NCI-H2171 (cell line): Measurements from ENCODE around the gene HMBS.
"Not testable (repeated sequence)": the region's sequence is repeated elsewhere in the genome, so short reads cannot be mapped to it uniquely, and the experiment has no call there.

Experiments
- DNase-seq: peaks from one replicate; lab custom pipeline; 2025; lab: John Stamatoyannopoulos, UW

The HMBS gene

DNA sequence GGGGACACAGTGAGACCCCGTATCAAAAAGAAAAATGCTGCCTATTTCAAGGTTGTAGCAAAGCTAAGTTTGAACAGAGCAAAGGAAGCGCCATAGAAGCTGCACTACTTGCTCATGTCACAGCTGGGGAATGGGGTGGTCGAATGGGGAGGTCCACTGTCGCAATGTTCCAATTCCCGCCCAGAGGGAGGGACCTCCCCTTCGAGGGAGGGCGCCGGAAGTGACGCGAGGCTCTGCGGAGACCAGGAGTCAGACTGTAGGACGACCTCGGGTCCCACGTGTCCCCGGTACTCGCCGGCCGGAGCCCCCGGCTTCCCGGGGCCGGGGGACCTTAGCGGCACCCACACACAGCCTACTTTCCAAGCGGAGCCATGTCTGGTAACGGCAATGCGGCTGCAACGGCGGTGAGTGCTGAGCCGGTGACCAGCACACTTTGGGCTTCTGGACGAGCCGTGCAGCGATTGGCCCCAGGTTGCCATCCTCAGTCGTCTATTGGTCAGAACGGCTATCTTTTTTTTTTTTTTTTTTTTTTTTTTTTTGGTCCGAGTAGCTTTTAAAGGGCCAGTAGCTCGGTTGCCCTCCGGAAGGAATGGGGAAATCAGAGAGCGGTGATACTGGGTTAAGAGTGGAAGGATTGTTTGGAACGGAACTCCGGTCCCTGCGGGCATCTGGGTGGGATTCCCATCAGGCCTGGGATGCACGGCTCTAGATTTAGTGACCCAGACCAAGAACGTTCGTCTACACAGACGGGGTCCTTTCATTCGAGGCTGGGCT is at the start of gene HMBS:
Gene HMBS (plus strand): TSS at position 219 of the 774 bp plus-strand sequence. CDS start 153 bp downstream, at position 372.
- DNase-seq: peak; percentile 63

DNA sequence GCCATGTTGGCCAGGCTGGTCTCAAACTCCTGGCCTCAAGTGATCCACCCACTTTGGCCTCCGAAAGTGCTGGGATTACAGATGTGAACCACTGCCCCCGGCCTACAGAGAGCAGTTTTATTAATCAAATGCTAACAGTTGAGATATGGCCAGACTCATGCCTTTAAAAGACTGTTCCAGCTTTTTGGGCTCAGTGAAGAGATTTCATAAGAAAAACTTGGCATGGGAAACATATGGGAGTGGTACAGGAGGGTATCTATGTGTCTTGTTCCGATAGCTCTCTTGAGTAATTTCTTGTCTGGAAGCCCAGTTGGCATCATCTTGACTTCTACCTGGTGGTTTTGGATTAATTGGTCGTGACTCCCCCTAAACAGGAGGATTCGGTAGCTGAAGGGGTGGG is 45.8 kb upstream of the HMBS start:
- DNase-seq: no peak

DNA sequence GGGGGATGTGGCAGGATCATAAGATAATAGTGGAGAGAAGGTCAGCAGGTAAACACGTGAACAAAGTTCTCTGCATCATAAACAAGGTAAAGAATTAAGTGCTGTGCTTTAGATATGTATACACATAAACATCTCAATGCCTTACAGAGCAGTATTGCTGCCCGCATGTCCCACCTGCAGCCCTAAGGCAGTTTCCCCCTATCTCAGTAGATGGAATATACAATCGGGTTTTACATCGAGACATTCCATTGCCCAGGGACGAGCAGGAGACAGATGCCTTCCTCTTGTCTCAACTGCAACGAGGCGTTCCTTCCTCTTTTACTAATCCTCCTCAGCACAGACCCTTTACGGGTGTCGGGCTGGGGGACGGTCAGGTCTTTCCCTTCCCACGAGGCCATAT is 45.2 kb upstream of the HMBS start:
- DNase-seq: not testable (repeated sequence)

DNA sequence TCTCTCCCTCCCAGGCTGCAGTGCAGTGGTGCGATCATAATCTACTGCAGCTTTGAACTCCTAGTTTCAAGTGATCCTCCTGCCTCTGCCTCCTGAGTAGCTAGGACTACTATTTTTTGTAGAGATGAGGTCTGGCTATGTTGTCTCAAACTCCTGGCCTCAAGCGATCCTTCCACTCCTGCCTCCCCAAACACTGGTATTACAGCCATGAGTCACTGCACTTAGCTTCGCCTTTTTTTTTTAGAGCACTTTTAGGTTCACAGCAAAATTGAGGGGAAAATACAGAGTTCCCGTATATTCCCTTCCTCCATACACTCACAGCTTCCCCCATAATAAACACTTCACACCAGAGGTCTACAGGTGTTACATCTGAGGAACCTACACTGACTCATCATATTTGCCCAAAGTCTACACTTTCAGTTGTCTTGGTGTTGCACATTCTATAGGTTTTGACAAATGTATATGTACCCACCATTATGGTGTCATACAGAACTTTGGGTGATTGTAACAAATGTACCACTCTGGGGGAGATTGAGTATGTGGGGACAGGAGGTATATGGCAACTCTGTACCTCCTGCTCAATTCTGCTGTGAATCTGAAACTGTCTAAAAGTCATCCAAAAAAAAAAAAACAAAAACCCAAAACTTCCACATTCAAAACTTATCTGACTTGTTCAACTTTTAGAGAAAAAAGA is 42.7 kb upstream of the HMBS start:
- no peak for DNase-seq

DNA sequence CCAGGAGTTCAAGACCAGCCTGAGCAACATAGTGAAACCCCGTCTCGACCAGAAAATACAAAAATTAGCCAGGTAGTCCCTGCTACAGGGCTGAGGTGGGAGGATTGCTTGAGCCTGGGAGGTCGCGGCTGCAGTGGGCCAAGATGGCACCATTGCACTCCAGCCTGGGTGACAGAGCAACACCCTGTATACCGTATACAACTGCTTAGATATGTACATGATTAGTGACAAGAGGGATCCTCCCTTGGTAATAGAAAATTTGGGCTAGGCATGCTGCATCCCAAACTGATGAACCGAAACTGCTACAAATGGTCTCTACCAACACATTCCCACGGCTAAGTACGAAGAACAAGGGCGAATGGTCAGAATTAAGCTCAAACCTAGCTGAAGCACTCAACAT is 41.8 kb upstream of the HMBS start:
- no peak for DNase-seq

DNA sequence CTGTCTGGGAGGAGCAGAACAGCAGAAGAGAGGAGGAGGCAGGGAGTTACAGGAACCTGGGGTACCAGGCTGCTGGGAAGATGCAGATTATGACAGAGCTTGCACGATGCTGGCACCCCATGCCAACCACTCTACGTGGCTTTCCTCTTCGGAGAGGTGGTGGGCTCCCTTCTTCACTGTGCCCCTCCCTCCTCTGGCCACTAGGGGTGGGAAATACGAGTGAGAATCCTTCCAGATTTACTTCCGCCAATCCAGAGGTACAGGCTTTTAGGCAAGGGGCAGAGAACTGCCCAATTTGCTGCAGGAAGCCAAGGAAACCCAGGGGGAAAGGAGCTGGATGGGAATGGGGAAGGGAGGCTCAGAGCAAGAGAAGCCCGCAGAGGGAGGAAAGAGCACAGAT is 40.0 kb upstream of the HMBS start:
- DNase-seq: no peak

DNA sequence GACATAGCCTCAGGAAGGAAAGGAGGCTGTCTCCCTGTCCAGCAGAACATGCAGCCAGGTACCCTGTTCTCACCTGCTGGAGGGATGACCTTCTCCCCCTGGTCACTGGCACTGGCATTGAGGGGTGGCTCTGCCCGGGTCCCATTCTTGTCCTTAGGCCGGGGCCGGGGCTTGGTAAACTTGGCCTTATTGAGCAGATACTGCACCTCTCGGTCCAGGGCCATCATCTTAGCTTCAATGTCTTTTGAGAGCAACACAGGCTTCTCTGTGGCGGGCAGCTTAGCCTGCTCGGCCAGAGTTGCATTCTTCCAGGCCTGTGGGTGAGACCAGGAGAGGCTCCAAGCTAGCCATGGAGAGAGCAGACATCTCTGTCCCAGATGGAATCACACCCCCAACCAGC is 38.2 kb upstream of the HMBS start:
- DNase-seq: no peak

DNA sequence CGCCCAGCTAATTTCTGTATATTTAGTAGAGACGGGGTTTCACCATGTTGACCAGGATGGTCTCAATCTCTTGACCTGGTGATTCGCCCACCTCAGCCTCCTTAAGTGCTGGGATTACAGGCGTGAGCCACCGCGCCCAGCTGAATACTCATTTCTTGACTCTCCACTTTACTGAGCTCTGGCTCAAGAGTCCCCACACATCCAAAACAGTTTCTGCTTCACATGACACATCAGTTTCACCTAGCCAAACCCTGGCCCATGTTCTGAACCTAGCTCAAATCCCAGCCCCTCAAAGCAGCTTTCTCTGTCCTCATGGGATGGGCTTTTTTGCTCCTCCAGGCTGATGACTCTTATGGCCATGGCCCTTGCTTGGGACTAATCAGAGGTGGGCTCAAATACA is 37.5 kb upstream of the HMBS start:
- no peak for DNase-seq

DNA sequence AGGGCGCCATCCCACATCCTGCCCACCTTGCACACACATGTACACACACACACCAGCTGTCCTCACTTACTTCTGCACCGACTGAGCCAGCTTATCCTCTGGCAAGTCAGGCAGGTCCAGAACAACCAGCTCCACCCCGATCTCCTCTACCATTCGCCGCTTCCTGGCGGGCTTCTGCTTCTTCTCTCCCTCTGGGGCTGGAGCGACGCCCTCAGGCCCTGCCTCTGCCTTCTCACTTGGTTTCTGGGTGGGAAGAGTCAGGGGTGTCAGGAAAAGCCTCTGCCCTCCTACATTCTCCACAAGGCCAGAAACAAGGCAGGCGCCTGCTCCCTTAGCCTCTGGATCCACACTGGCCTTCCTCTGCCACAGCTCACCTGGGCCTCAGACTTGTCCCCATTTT is 36.0 kb upstream of the HMBS start:
- no peak for DNase-seq

DNA sequence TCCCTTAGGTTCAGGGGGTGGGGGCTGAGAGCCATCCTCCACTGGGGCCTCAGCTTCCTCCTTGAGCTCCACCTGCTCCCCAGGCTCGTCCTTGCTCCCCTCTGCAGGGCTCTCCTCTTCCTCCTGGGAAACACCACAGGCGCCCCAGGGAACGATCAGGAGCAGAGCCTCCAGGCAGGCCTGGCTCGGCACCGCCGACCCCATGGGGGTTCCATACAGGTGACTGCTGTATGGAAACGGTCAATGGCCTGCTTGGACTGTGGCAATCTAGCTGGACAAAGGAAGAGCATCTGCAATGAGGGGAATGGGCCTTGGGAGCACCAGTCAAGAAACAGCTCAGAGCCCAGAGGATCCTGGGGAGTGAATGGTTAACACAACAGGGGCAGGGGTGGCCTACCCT is 35.6 kb upstream of the HMBS start:
- no peak for DNase-seq

DNA sequence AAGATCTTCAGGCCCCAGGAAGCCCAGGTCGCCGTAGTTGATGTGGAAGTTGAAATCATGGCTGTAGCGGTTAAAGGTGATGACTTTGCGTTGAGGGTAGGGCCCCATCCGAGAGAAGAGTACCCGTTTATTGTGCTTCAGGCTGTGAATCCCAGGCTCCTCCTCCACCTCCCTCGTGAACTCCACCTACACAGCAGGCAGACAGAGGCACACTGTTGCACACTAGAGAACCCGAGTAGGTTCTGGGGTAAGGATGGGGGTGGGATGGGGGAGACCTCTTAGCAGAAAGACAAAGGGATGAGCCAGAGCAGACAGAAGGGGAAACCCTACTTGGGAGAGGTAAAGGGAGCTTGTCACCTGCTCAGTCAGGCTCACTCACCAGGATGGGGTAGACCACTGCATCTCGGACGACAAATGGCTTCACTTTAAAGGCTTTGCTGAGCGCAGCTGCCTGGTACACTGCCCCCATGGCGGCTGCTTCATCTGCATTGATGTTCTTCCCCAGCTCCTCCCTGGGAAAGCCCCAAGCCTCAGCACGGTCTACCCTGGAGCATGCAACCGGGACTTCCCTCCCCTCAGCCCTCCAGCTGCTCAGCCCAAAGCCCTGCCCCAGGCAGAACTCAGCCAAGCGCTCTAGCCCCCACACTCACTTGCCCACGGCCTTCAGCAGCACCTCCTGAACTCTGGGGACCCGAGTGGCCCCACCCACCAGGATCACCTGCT is 33.1 kb upstream of the HMBS start:
- no peak for DNase-seq

DNA sequence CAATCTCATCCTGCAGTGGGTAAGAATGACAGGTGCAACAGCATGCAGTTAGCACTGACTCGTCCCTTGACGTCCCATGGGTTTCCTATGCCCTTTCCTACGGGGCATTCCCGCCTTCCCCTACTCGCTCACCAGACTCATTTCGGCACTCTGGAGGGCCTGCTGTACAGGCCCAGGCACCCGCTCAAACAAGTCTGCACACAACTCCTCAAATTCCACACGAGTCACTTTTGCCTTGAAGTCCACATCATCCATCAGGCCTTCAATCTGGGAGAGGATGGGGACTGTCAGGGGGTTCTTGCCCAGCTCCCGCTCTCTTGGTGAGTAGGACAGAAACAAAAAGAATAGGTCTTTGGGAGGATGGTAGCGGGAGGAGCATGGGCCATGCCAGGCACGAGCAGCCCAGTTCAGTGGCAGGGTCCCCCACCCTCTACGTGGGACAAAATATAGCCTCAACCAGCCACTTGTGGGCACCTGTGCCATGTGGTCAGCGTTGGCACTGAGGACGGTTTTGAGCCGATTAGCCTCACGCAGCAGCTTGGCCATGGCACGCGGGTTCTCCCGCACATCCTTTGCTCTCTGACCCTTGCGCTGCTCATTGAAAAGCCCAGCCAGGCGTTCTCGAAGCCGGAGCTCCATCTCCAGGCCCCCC is 32.4 kb upstream of the HMBS start:
- DNase-seq: no peak

DNA sequence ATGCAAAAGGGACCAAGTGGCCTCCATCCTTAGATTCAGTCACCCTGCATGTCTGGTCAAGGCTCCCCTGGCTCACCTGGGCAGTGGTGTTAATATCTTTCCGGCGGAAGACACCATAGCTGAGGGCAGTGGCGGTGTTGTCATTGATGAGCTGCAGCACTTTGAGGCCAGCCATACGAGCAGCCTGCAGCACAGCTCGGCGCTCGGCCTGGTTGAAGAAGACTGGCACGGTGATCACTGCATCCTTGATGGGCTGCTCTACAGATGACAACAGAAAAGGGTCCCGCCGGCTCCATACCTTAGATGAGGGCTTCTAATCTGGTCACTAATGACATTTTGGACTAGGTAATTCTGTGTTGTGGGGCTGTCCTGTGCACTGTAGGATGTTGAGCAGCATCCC is 30.3 kb upstream of the HMBS start:
- DNase-seq: no peak

DNA sequence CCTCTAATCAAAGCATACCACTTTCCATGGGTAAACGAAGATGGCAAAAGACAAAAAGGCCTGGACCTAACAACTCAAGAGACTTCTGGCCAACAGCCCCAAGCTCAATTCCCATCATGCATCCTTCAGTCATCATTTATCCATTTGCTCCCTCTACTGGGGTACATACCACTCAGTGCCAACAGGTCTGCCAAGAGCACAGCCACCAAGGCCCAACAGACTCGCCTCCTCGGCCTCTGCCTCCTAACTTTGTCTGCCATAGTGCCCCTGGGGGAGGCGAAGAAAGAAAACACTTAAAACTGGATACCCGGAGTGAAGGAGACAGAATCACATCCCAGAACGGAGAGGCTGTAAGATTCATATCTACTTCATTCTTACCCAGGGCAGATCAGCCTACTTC is 28.8 kb upstream of the HMBS start:
- DNase-seq: no peak

DNA sequence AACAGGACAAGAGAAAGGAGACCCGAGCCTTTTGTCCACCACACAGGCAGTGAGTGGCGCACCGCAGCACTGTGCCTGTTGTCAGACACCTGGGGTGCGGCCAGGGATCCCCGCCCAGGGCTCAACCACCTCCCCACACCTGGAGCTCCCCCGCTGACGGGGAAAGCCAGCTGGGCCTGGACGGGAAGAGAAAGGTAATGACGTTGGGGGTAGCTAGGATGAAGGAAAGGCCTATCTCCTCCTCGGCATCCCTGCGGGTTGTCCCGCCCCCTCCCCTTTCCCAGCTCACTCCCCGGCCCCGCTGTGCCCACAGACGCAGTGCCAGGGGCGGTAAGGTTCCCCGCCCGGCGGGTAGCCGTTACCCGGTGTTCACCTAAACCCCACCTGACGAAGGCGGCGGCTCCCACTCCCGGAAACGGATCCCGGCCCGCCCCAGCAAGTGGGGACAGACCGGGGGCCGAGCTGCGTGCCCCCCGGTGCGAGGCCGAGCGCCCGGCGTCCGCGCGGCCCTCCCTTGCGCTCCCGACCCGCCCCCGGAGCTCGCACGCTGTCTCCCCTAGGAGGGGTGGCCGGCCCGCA is 28.2 kb upstream of the HMBS start:
- no peak for DNase-seq

DNA sequence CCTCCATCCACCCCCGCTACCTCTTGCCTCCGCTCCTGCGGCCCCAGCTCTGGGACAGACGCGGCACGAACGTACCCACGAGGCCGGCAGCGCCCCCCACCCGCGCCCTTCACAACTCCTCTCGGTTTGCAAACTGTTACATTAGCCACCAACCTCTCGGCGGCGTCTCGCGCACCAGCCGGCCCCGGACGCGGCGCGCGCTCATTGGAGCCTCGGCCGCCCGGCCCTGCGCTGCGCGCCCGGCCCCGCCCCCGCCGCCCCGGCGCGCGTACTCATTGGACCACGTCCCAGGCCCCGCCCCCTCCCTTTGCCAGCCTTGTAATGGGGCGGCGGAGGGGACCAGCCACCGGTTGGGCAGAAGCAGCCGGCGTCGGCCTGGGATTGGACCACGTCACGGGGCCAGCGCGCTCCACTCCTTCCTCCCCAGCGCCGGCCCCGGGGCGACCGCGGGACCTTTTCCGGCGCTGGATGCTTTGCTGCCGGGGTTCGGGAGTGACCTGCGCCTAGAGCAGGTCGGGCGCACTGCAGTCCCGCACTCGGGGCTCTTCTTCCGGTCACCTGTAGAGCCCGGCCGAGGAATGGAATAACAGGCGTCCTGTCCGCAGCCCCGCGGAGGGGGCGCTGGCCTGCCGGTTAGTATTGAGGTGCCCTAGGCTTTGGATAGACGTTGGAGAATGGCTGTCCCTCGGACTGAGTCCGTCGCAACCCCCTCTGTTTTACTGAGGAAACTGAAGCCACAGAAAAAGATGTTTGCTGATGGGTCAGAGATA is 27.5 kb upstream of the HMBS start, which contains the start of gene HYOU1:
Gene HYOU1 (minus strand): TSS at position 206 of the 770 bp plus-strand sequence. CDS start 1,045 bp downstream, outside the sequence.
- DNase-seq: peak; percentile 86

DNA sequence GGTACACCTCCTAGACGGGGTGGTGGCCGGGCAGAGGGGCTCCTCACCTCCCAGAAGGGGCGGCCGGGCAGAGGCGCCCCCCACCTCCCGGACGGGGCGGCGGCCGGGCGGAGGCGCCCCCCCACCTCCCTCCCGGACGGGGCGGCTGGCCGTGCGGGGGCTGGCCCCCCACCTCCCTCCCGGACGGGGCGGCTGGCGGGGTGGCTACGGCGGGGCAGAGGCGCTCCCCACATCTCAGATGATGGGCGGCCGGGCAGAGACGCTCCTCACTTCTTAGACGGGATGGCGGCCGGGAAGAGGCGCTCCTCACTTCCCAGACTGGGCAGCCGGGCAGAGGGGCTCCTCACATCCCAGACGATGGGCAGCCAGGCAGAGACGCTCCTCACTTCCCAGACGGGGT is 25.6 kb upstream of the HMBS start:
- DNase-seq: not testable (repeated sequence)

DNA sequence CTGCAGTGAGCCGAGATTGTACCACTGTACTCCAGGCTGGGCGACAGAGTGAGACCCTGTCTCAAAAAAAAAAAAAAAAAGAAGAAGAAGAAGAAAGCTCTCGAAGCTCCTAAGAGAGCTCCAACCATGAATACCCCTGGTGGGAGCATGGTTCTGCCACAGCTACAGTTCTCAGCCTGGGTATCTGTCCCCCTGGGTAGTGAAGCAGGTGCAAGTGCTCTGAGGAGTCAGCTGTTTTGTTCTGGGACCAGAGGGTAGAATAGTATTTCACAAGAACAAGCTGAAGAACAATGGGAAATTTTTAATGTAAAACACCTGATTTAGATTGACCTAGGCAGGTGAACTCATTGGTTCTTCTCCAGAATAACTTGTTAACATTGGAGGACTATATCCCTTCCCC is 23.4 kb upstream of the HMBS start:
- DNase-seq: no peak

DNA sequence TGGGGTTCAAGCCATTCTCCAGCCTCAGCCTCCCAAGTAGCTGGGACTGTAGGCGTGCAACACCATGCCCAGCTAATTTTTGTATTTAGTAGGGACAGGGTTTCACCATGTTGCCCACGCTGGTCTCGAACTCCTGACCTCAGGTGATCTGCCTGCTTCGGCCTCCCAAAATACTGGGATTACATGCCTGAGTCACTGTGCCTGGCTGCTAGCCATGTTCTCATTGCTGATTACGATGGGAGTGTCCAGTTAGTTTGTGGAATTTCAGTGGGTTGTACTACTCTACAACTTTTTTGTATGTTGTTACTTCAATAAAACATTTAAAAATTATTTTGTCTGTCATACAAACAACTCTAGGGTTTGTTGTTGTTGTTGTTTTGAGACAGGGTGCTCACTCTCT is 21.9 kb upstream of the HMBS start:
- DNase-seq: no peak

DNA sequence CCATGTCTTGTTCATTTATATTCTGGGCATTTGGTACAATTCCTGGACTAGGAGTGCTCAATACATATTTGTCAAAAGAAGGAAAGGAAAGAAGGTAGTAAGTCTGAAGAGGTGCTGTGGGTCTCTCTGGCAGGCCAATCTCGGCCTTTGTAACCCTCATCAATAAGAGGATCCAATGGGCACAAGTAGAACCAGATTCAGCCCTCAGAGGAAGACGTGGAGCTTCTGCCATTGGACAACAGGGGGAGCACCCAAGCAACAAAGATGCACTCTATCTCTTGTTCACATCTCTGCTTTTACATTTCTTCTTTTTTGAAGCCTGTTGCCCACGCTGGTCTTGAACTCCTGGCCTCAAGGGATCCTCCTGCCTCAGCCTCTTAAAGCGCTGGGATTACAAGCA is 19.3 kb upstream of the HMBS start:
- no peak for DNase-seq
